Spleen (tissue), 11 donors: ENCODE data around the gene LBR. TPM values are rescaled to one million over a fixed set of nuclear protein-coding genes. Genes with fewer than 3 reads are reported as not detected.
"Not testable (repeated sequence)": the region's sequence is repeated elsewhere in the genome, so short reads cannot be mapped to it uniquely, and the experiment has no call there.

Source experiments
- DNase-seq: peaks from one replicate; pipeline ENCODE4 v3.0.0-alpha.2; 2020
- H3K27ac ChIP-seq, 8 donors: fragments of 200-600 bp; sonication (generic) in 7 of 8; 1 replicate in 4 of 8; 2 replicates in 4 of 8; pipeline versions ENCODE4 v1.5.0 to v1.8.0; 2016 to 2021; ENCODE audit warnings: inconsistent platforms in 4 of 8, mild to moderate bottlenecking in 4 of 8, moderate library complexity in 1 of 8
- H3K27me3 ChIP-seq, 7 donors: fragments of 200-600 bp; sonication (generic) in 6 of 7; replicated peaks in 1 of 7; 1 replicate in 4 of 7; 2 replicates in 3 of 7; pipeline versions ENCODE4 v1.5.0 to v1.8.0; 2016 to 2021; ENCODE audit warnings: inconsistent platforms in 3 of 7, mild to moderate bottlenecking in 1 of 7
- H3K36me3 ChIP-seq, 6 donors: fragments of 200-600 bp; sonication (generic) in 5 of 6; 1 replicate in 4 of 6; 2 replicates in 2 of 6; pipeline versions ENCODE4 v1.5.0 to v1.8.0; 2016 to 2021; ENCODE audit warnings: inconsistent platforms in 2 of 6
- H3K4me1 ChIP-seq, 6 donors: fragments of 200-600 bp; sonication (generic) in 5 of 6; 1 replicate in 3 of 6; 2 replicates in 3 of 6; pipeline versions ENCODE4 v1.5.0 to v1.8.0; 2016 to 2021; ENCODE audit warnings: inconsistent platforms in 3 of 6
- H3K4me3 ChIP-seq, 8 donors: fragments of 200-600 bp; sonication (generic) in 7 of 8; 1 replicate in 4 of 8; 2 replicates in 4 of 8; pipeline versions ENCODE4 v1.5.0 to v1.8.0; 2016 to 2021; ENCODE audit warnings: inconsistent platforms in 4 of 8, mild to moderate bottlenecking in 4 of 8, moderate library complexity in 2 of 8
- H3K9me3 ChIP-seq, 8 donors: fragments of 200-600 bp; sonication (generic) in 7 of 8; 1 replicate in 4 of 8; 2 replicates in 4 of 8; pipeline versions ENCODE4 v1.5.0 to v1.8.0; 2016 to 2021; ENCODE audit warnings: inconsistent platforms in 4 of 8
- POLR2A ChIP-seq, 3 donors: fragments of 450-650 bp; IDR thresholded peaks; one replicate each; pipeline ENCODE4 v1.5.1; 2017; ENCODE audit warnings: antibody characterized with exemption in 3 of 3, mild to moderate bottlenecking in 1 of 3
- POLR2AphosphoS5 ChIP-seq, 3 donors: sonication (generic); formaldehyde crosslinking; IDR thresholded peaks; one replicate each; pipeline ENCODE4 v1.5.1; 2017; ENCODE audit warnings: antibody characterized with exemption in 3 of 3
- WGBS, 5 donors: extraction: QIAGEN DNeasy Blood & Tissue Kit in 3 of 5; methylation state at CpG; one replicate each; pipeline versions ENCODE4 v1.1.5 to v1.1.7; 2013 to 2018; 5-methylcytosine and 5-hydroxymethylcytosine counted together
- intact Hi-C: fragments of 100-400 bp; cut with DNase I; formaldehyde crosslinking; loops from one replicate; pipeline ENCODE4 v1.15.0; 2023; ENCODE audit warnings: low total_unique reads
- polyA plus RNA-seq, 3 donors: library from polyadenylated mRNA; stranded (reverse); fragments of 200-250 nt; gene quantifications; one replicate each; pipeline ENCODE4 v1.2.1, GENCODE V29; 2013
- total RNA-seq, 7 donors: library from RNA; depleted of rRNA in 3 of 7; stranded (reverse); fragments of >200 nt in 3 of 7; fragmentation: NEBNext Ultra II Directional in 4 of 7; extraction: Animal tissue kit (Norgen Biotek cat#: 25700) in 4 of 7; gene quantifications; one replicate each; pipeline versions ENCODE4 v1.1.0 to v1.2.1, GENCODE V29; 2016 to 2021
- TF ChIP-seq, protein P1 (sequence below), 11 experiments: fragments of 200-600 bp in 7 of 11; fragments of 450-650 bp in 4 of 11; sonication (generic) in 4 of 11; IDR thresholded peaks in 8 of 11; conservative IDR thresholded peaks in 3 of 11; 1 replicate in 7 of 11; 2 replicates in 4 of 11; pipeline versions ENCODE4 v1.4.0 to v1.8.0; 2016 to 2021; ENCODE audit warnings: antibody characterized with exemption in 11 of 11, inconsistent platforms in 4 of 11, mild to moderate bottlenecking in 1 of 11
- donor health status: healthy with polysubstance abuse.
- donor health status: DM: no; HTN: no; CAD: no; lungs with moderate emphysema.
- donor health status: DM: no; HTN: no; CAD: no.
- donor health status: Bipolar disorder and iron deficiency.
- donor health status: healthy.
- donor health status: DM: no; HTN: no; CAD: no.
- donor health status: DM: yes; HTN: yes; CAD: no.

Gene LBR
- total and polyA plus RNA-seq, 10 donors = 20.8 to 157 (median 87.9) TPM

DNA sequence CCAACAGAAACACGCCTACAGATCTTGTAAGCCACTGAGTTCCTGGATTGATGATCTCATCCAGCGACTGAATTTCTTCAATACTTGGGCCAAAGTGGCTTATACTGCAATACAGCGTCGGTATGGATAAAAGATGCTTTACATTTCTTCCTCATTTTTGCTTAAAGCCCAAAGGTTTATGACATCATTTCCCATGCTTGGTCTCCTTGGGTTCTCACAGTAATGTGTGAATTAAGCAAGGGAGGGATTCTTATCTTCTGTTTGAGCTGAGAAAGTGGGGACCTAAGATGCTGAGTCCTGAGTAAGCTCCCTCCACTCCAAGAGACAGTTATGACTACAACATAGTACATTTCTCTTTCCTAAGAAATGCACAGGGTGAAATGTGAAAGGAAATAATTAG lies 39.5 kb downstream of the LBR start:
- peaks cover 0 to 34% (median 0%) of the 10 kb centered on the region in 6 donors for H3K36me3 ChIP-seq
- TF ChIP-seq, protein P1, sequence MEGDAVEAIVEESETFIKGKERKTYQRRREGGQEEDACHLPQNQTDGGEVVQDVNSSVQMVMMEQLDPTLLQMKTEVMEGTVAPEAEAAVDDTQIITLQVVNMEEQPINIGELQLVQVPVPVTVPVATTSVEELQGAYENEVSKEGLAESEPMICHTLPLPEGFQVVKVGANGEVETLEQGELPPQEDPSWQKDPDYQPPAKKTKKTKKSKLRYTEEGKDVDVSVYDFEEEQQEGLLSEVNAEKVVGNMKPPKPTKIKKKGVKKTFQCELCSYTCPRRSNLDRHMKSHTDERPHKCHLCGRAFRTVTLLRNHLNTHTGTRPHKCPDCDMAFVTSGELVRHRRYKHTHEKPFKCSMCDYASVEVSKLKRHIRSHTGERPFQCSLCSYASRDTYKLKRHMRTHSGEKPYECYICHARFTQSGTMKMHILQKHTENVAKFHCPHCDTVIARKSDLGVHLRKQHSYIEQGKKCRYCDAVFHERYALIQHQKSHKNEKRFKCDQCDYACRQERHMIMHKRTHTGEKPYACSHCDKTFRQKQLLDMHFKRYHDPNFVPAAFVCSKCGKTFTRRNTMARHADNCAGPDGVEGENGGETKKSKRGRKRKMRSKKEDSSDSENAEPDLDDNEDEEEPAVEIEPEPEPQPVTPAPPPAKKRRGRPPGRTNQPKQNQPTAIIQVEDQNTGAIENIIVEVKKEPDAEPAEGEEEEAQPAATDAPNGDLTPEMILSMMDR (IDR thresholded peaks at IDR 0.05 in 8 of 11, conservative IDR thresholded peaks at IDR 0.05 in 3 of 11) = no peak
- no peak for TF ChIP-seq POLR2AphosphoS5 (IDR thresholded peaks at IDR 0.05)
- no peak for TF ChIP-seq POLR2A (IDR thresholded peaks at IDR 0.05)
- WGBS, 5 donors = 64 to 81% (median 68%) methylated on average over 4 of the region's 4 CpGs
- no peaks in the 10 kb centered on the region for H3K4me1 ChIP-seq
- no peak overlapping the region for H3K4me3 ChIP-seq
- H3K9me3 ChIP-seq = no peaks in the 10 kb centered on the region
- H3K27ac ChIP-seq = no peak overlapping the region
- no peaks in the 10 kb centered on the region for H3K27me3 ChIP-seq
- DNase-seq = no peak
- intact Hi-C loops = no loop called here

GRCh38 chr1:225386860-225387259 lies 41.0 kb downstream of the LBR start:
- intact Hi-C loops, H3K27me3 ChIP-seq, H3K9me3 ChIP-seq, DNase-seq, H3K4me3 ChIP-seq, H3K4me1 ChIP-seq, H3K27ac ChIP-seq: not testable (repeated sequence)
- 95 to 100% (median 98%) methylated on average over 3 of the region's 3 CpGs for WGBS, 5 donors
- peaks cover 0 to 29% (median 0%) of the 10 kb centered on the region in 6 donors for H3K36me3 ChIP-seq

GRCh38 chr1:225380691-225381090 lies 47.1 kb downstream of the LBR start:
- DNase-seq = no peak
- H3K36me3 ChIP-seq = peaks cover 0 to 9% (median 0%) of the 10 kb centered on the region in 6 donors
- 93 to 98% (median 97%) methylated on average over 1 of the region's 1 CpG for WGBS, 5 donors

GRCh38 chr1:225378880-225379279 lies 49.0 kb downstream of the LBR start:
- 66 to 73% (median 70%) methylated on average over 10 of the region's 10 CpGs for WGBS, 5 donors

More at GRCh38 chr1:225380691-225381090, 47.1 kb downstream of the LBR start:
- no peak for TF ChIP-seq POLR2AphosphoS5 (IDR thresholded peaks at IDR 0.05)
- TF ChIP-seq POLR2A (IDR thresholded peaks at IDR 0.05) = no peak
- TF ChIP-seq, protein P1 (IDR thresholded peaks at IDR 0.05 in 8 of 11, conservative IDR thresholded peaks at IDR 0.05 in 3 of 11) = no peak
- intact Hi-C loops = no loop called here
- Histone ChIP-seq H3K27me3 (no peaks in the 10 kb centered on the region), H3K4me1 (no peaks in the 10 kb centered on the region), H3K9me3 (no peaks in the 10 kb centered on the region), H3K27ac (no peak overlapping the region), H3K4me3 (no peak overlapping the region)

DNA sequence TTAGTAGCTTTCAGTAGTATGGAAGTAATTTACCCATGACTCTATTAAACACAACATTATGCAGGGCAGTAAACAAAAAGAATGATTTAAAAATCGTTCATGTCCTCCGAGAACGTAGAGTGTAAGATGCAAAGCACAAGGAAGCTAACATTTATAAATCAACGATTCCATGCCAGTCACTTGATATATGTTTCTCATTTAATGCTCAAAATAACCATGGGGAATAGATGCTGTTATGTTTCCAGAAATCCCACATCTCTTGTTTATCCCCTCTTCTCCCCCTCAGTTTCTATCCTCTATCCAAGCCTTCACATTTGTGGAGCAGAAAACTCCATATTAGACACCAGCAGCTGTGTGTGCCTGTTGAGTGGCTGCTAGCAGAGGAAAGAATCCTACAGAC lies 52.8 kb downstream of the LBR start:
- TF ChIP-seq, protein P1 (IDR thresholded peaks at IDR 0.05 in 8 of 11, conservative IDR thresholded peaks at IDR 0.05 in 3 of 11) = no peak
- TF ChIP-seq POLR2AphosphoS5 (IDR thresholded peaks at IDR 0.05) (no peak), POLR2A (IDR thresholded peaks at IDR 0.05) (no peak)
- H3K36me3 ChIP-seq = no peaks in the 10 kb centered on the region
- intact Hi-C loops = no loop called here
- H3K27ac ChIP-seq = no peak overlapping the region
- WGBS, 5 donors = 89 to 93% (median 91%) methylated on average over 4 of the region's 4 CpGs
- DNase-seq = no peak
- H3K9me3 ChIP-seq = no peaks in the 10 kb centered on the region
- no peaks in the 10 kb centered on the region for H3K4me1 ChIP-seq
- H3K27me3 ChIP-seq = no peaks in the 10 kb centered on the region
- no peak overlapping the region for H3K4me3 ChIP-seq

More at GRCh38 chr1:225378880-225379279, 49.0 kb downstream of the LBR start:
- intact Hi-C loops = no loop called here
- no peak overlapping the region for H3K27ac ChIP-seq
- H3K36me3 ChIP-seq = peaks cover 0 to 7% (median 0%) of the 10 kb centered on the region in 6 donors
- H3K9me3 ChIP-seq = no peaks in the 10 kb centered on the region
- no peak for TF ChIP-seq POLR2A (IDR thresholded peaks at IDR 0.05)
- no peaks in the 10 kb centered on the region for H3K27me3 ChIP-seq
- DNase-seq = no peak
- no peaks in the 10 kb centered on the region for H3K4me1 ChIP-seq
- no peak overlapping the region for H3K4me3 ChIP-seq
